ENCODE measurements around the gene BPHL. TPM values are rescaled to one million over a fixed set of nuclear protein-coding genes. Genes with fewer than 3 reads are reported as not detected.

The BPHL gene
- total RNA-seq, 1 experiment from 2014 or later = 48.7 TPM

DNA sequence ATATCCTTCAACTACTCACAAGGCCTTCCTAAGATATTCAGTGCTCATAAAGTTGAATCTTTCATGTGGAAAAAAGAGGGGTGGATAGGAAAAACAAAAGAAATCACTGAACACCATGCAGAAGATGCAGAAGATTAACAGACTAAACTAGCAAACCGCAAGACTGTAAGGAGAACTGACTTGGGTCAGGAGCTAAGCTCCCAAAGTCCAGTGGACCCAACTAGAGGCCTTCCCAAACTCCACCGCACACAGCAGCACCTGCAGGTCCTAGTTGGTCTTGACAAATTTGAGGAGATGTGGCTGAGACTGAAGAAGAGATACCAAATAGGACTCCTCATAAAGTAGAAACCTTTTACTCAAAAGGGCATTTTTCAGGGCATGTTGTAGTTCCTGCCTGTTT, 46.9 kb upstream of the BPHL start:
- Histone ChIP-seq H4K5ac (ENCODE audit: insufficient read length, low read depth, low read length) (no peak overlapping the region), H3K79me2 (ENCODE audit: insufficient read depth, low read length) (peaks cover 10% of the 10 kb centered on the region; the same call in 1 of the 2 replicates), H3T11ph (ENCODE audit: low read length) (no peak overlapping the region), H2BK5ac (ENCODE audit: insufficient read length, low read length) (no peak overlapping the region), H3K9ac (ENCODE audit: extremely low read depth, insufficient read length, low read length) (no peak overlapping the region), H2BK15ac (ENCODE audit: low read depth, low read length) (no peak overlapping the region), H4K91ac (ENCODE audit: insufficient read length, low read depth, low read length) (no peak overlapping the region), H2BK12ac (ENCODE audit: insufficient read length, low read depth, low read length) (no peak overlapping the region), H3K14ac (ENCODE audit: insufficient read depth, low read length) (no peak overlapping the region), H3K18ac (ENCODE audit: insufficient read length, low read depth, low read length) (no peak overlapping the region), H2BK120ac (ENCODE audit: low read depth, low read length, poor library complexity, severe bottlenecking) (no peak overlapping the region), H3K4ac (ENCODE audit: low read depth, low read length) (no peak overlapping the region), H3K27ac (ENCODE audit: insufficient read length, low read depth, low read length) (no peak overlapping the region), H3K23me2 (ENCODE audit: insufficient read length, low read depth, low read length, poor library complexity, severe bottlenecking) (peaks cover 6% of the 10 kb centered on the region), H3K4me1 (ENCODE audit: insufficient read depth, low read length) (peaks cover 22% of the 10 kb centered on the region; the same call in 1 of the 2 replicates), H4K20me1 (ENCODE audit: control insufficient read depth, insufficient read depth, insufficient read length) (no peaks in the 10 kb centered on the region), H3K56ac (ENCODE audit: insufficient read length, low read depth, low read length) (no peak overlapping the region), H3K27me3 (ENCODE audit: insufficient read depth, low read length) (no peaks in the 10 kb centered on the region), H3K4me2 (ENCODE audit: insufficient read depth, insufficient read length, low read length) (no peak overlapping the region), H3K23ac (ENCODE audit: insufficient read length, low read depth, low read length) (no peak overlapping the region), H2BK20ac (ENCODE audit: low read depth, low read length, poor library complexity, severe bottlenecking) (no peak overlapping the region), H3K9me3 (ENCODE audit: control insufficient read depth, low read depth, low read length) (peaks cover 2% of the 10 kb centered on the region), H2AFZ (ENCODE audit: low read length) (no peak overlapping the region), H3K79me1 (ENCODE audit: insufficient read depth, low read depth, low read length, poor library complexity, severe bottlenecking) (peaks cover 3% of the 10 kb centered on the region), H2AK5ac (ENCODE audit: insufficient read length, low read length) (no peak overlapping the region), H4K8ac (replicated peaks; ENCODE audit: insufficient read length, low read depth, low read length) (no peak overlapping the region)
- Mint-ChIP-seq H3K4me1 (peaks cover 49 to 50% of the 10 kb centered on the region in 2 experiments), H3K4me3 (no peak overlapping the region), H3K27ac (peak overlapping the region in 2 of 3 experiments; percentile 10 to 75; a peak in 3 of 7 replicates), H3K27me3 (ENCODE audit: low read depth) (no peaks in the 10 kb centered on the region; the same call in 1 of the 2 replicates), H3K9me3 (peaks cover 9 to 19% of the 10 kb centered on the region in 2 experiments), H3K36me3 (ENCODE audit: insufficient read depth in 1 of 3, low read depth in 3 of 3) (peaks cover 14 to 35% (median 24%) of the 10 kb centered on the region in 3 experiments)
- TF ChIP-seq, protein P1, sequence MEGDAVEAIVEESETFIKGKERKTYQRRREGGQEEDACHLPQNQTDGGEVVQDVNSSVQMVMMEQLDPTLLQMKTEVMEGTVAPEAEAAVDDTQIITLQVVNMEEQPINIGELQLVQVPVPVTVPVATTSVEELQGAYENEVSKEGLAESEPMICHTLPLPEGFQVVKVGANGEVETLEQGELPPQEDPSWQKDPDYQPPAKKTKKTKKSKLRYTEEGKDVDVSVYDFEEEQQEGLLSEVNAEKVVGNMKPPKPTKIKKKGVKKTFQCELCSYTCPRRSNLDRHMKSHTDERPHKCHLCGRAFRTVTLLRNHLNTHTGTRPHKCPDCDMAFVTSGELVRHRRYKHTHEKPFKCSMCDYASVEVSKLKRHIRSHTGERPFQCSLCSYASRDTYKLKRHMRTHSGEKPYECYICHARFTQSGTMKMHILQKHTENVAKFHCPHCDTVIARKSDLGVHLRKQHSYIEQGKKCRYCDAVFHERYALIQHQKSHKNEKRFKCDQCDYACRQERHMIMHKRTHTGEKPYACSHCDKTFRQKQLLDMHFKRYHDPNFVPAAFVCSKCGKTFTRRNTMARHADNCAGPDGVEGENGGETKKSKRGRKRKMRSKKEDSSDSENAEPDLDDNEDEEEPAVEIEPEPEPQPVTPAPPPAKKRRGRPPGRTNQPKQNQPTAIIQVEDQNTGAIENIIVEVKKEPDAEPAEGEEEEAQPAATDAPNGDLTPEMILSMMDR (conservative IDR thresholded peaks at IDR 0.05) = no peak
- no CpG with 5 or more reads among the region's 2 CpGs for WGBS (ENCODE audit: extremely low coverage, insufficient read length, low lambda C conversion rate)
- DNase-seq = no peak

Measured in H9 (cell line).